Prostate gland (tissue), 2 donors: ENCODE data around the gene CRYBB2.

ENCODE experiments used
- CTCF ChIP-seq, 4 experiments: fragments of 200-600 bp in 2 of 4; fragments of 450-650 bp in 2 of 4; sonication (generic) in 2 of 4; IDR thresholded peaks; 1 replicate in 3 of 4; 2 replicates in 1 of 4; pipeline ENCODE4 v1.5.1; 2016 to 2019; ENCODE audit warnings: antibody characterized with exemption in 4 of 4, mild to moderate bottlenecking in 2 of 4, moderate library complexity in 2 of 4
- POLR2A ChIP-seq: fragments of 450-650 bp; IDR thresholded peaks from one replicate; pipeline ENCODE4 v1.6.1; 2016; ENCODE audit warnings: antibody characterized with exemption, mild to moderate bottlenecking

DNA sequence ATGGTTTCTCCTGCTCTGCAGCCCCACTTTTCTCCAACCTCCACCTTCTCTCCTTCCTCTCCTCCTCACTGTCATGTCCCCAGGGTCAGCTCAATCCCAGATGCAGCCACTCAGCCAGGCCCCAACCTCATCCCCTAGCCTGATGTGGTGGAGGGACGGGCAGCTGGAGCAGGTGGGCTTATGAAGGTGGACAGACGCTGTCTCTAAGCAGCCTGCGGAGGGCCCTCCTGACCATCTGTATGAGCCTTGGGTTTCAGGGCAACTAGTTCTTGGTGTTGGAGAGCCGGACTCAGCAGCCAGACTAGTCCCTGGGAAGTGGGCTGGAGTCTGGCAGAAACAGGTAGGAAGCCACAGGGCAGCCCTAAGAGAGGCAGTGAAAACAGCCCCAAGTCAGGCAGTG, 18.1 kb downstream of the CRYBB2 start:
- no peak for TF ChIP-seq CTCF (IDR thresholded peaks at IDR 0.05)
- TF ChIP-seq POLR2A = no peak
